ENCODE results near the gene MYOM3.

- no peak for TF ChIP-seq CTCF (IDR thresholded peaks at IDR 0.05)
- no peak for TF ChIP-seq REST (IDR thresholded peaks at IDR 0.05; ENCODE audit: insufficient read depth in 1 of 2, low read depth in 2 of 2, low read length in 1 of 2)
- no peak for TF ChIP-seq POLR2AphosphoS5 (IDR thresholded peaks at IDR 0.05; ENCODE audit: low read depth, low read length)
- TF ChIP-seq SIN3A (IDR thresholded peaks at IDR 0.05; ENCODE audit: borderline replicate concordance, insufficient read depth, low read depth, low read length), result no peak
- no peak for TF ChIP-seq TCF7L2 (IDR thresholded peaks at IDR 0.05; ENCODE audit: low read depth, low read length)
Measured at GRCh38 chr1:24098943-24099638, 12.8 kb downstream of the MYOM3 start.
